Breast epithelium (tissue), 4 donors: ENCODE results near the gene TMCC2. TPM values are rescaled to one million over a fixed set of nuclear protein-coding genes. Genes with fewer than 3 reads are reported as not detected.

Source experiments
- DNase-seq, 2 donors: peaks; one replicate each; pipeline ENCODE4 v3.0.0-alpha.2; 2019; ENCODE audit warnings: low spot score in 2 of 2
- H3K27ac ChIP-seq, 2 donors: fragments of 200-600 bp; sonication (generic) in 1 of 2; one replicate each; pipeline ENCODE4 v1.5.1; 2016 to 2019; ENCODE audit warnings: mild to moderate bottlenecking in 1 of 2
- H3K27me3 ChIP-seq, 2 donors: fragments of 200-600 bp; sonication (generic) in 1 of 2; one replicate each; pipeline versions ENCODE4 v1.5.1 to v1.6.0; 2017 to 2019; ENCODE audit warnings: control low read depth in 1 of 2, mild to moderate bottlenecking in 1 of 2
- H3K36me3 ChIP-seq: fragments of 200-600 bp; one replicate; pipeline ENCODE4 v1.5.1; 2019
- H3K4me1 ChIP-seq, 2 donors: fragments of 200-600 bp; sonication (generic); one replicate each; pipeline ENCODE4 v1.5.1; 2016 to 2019; ENCODE audit warnings: control low read depth in 1 of 2
- H3K4me3 ChIP-seq, 3 donors: fragments of 200-600 bp; sonication (generic); 1 replicate in 2 of 3; 2 replicates in 1 of 3; pipeline ENCODE4 v1.5.1; 2016 to 2019; ENCODE audit warnings: mild to moderate bottlenecking in 3 of 3, moderate library complexity in 2 of 3
- H3K9me3 ChIP-seq, 2 donors: fragments of 200-600 bp; sonication (generic) in 1 of 2; one replicate each; pipeline ENCODE4 v1.5.1; 2016 to 2019; ENCODE audit warnings: control low read depth in 1 of 2
- CTCF ChIP-seq, 3 donors: fragments of 450-650 bp; IDR thresholded peaks; one replicate each; pipeline ENCODE4 v1.5.1; 2016 to 2017; ENCODE audit warnings: antibody characterized with exemption in 3 of 3, mild to moderate bottlenecking in 3 of 3, moderate library complexity in 3 of 3
- POLR2A ChIP-seq: fragments of 450-650 bp; IDR thresholded peaks from one replicate; pipeline ENCODE4 v1.6.1; 2016; ENCODE audit warnings: antibody characterized with exemption, mild to moderate bottlenecking, moderate library complexity
- POLR2AphosphoS5 ChIP-seq, 3 donors: sonication (generic); formaldehyde crosslinking; IDR thresholded peaks; one replicate each; pipeline ENCODE4 v1.6.1; 2017; ENCODE audit warnings: antibody characterized with exemption in 3 of 3
- intact Hi-C: fragments of 100-400 bp; cut with DNase I; formaldehyde crosslinking; loops from one replicate; pipeline ENCODE4 v1.15.1; 2023; ENCODE audit warnings: low total_unique reads
- total RNA-seq, 3 donors: library from RNA; depleted of rRNA; stranded (reverse); fragments of >200 nt; gene quantifications; one replicate each; pipeline ENCODE4 v1.1.0, GENCODE V29; 2016

Gene TMCC2
- total RNA-seq, 3 donors from 2014 or later: 1.1 to 2.2 (median 2.0) TPM

- intact Hi-C loops: no loop called here
- no peak for DNase-seq
- no peaks in the 10 kb centered on the region for H3K27me3 ChIP-seq
- no peak for TF ChIP-seq CTCF (IDR thresholded peaks at IDR 0.05)
- no peak for TF ChIP-seq POLR2AphosphoS5 (IDR thresholded peaks at IDR 0.05)
- H3K4me3 ChIP-seq: no peak overlapping the region
- no peaks in the 10 kb centered on the region for H3K4me1 ChIP-seq
- no peaks in the 10 kb centered on the region for H3K9me3 ChIP-seq
- no peaks in the 10 kb centered on the region for H3K36me3 ChIP-seq
- no peak overlapping the region for H3K27ac ChIP-seq
Measured at GRCh38 chr1:205303247-205303888, 75.6 kb downstream of the TMCC2 start.

GRCh38 chr1:205304046-205304694 is 76.4 kb downstream of the TMCC2 start:
- Histone ChIP-seq H3K27ac (no peak overlapping the region), H3K36me3 (no peaks in the 10 kb centered on the region), H3K9me3 (no peaks in the 10 kb centered on the region), H3K4me1 (no peaks in the 10 kb centered on the region), H3K27me3 (no peaks in the 10 kb centered on the region), H3K4me3 (no peak overlapping the region)
- TF ChIP-seq POLR2AphosphoS5 (IDR thresholded peaks at IDR 0.05) (no peak), POLR2A (no peak), CTCF (IDR thresholded peaks at IDR 0.05) (no peak)
- intact Hi-C loops: no loop called here
- DNase-seq: no peak

GRCh38 chr1:205304695-205305070 is 76.9 kb downstream of the TMCC2 start:
- H3K27ac ChIP-seq: no peak overlapping the region
- H3K36me3 ChIP-seq: no peaks in the 10 kb centered on the region
- H3K27me3 ChIP-seq: no peaks in the 10 kb centered on the region
- no peak for TF ChIP-seq POLR2A
- no peak for TF ChIP-seq CTCF (IDR thresholded peaks at IDR 0.05)
- no peak for TF ChIP-seq POLR2AphosphoS5 (IDR thresholded peaks at IDR 0.05)
- H3K9me3 ChIP-seq: no peaks in the 10 kb centered on the region
- intact Hi-C loops: no loop called here
- H3K4me1 ChIP-seq: no peaks in the 10 kb centered on the region
- no peak for DNase-seq
- no peak overlapping the region for H3K4me3 ChIP-seq

DNA sequence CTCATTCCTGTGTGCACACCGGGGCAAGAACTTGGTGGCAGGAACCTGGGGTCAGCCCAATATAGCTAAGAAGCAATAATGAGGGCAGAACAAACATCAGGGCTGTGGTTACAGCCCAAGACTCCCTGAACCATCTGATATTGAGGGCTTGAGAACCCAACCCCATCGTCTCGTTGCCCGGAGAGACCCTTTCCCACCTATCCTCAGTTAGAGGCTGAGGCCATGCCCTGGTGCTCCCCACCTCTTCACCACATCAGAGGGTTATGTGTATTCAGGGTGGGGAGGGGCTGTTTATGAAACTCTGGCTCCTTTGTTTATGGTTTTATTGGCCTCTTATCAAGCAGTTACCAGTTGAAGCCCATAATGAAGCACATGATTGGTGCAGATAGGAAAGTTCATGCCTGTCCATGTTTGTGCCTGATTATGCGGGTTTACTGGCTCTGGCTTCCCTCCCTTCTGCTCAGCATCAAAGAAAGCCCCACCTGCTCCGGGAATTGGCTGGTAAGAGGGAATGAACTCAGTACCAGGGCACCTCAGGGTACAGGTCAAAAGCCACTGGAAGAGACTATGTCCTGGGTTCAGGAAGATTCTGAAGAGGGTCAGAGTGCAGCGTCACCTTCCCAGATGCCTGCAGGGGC is 79.3 kb downstream of the TMCC2 start:
- TF ChIP-seq CTCF (IDR thresholded peaks at IDR 0.05): no peak
- no peak for TF ChIP-seq POLR2AphosphoS5 (IDR thresholded peaks at IDR 0.05)
- no peak for TF ChIP-seq POLR2A
- DNase-seq: no peak
- Histone ChIP-seq H3K4me1 (no peaks in the 10 kb centered on the region), H3K4me3 (no peak overlapping the region), H3K27me3 (no peaks in the 10 kb centered on the region), H3K36me3 (no peaks in the 10 kb centered on the region), H3K9me3 (no peaks in the 10 kb centered on the region), H3K27ac (no peak overlapping the region)
- intact Hi-C loops: no loop called here

- no peaks in the 10 kb centered on the region for H3K9me3 ChIP-seq
- no peaks in the 10 kb centered on the region for H3K36me3 ChIP-seq
- DNase-seq: no peak
- intact Hi-C loops: no loop called here
- TF ChIP-seq CTCF (IDR thresholded peaks at IDR 0.05): no peak
- TF ChIP-seq POLR2AphosphoS5 (IDR thresholded peaks at IDR 0.05): no peak
- TF ChIP-seq POLR2A: no peak
- no peak overlapping the region for H3K4me3 ChIP-seq
- no peak overlapping the region for H3K27ac ChIP-seq
- H3K4me1 ChIP-seq: no peaks in the 10 kb centered on the region
- H3K27me3 ChIP-seq: no peaks in the 10 kb centered on the region
Measured at GRCh38 chr1:205309741-205310140, 82.0 kb downstream of the TMCC2 start.
